Globus pallidus (tissue), 1 donor: ENCODE results near the gene ANKRD34A.
A peak's percentile ranks its signal among the peaks of the same experiment; 100 is the strongest.

Experiments used
- DNase-seq: peaks from one replicate; pipeline ENCODE4 v3.0.0-alpha.2; 2015; ENCODE audit warnings: low spot score

ANKRD34A gene

GRCh38 chr1:145990249-145990855 is 26.0 kb upstream of the ANKRD34A start:
- no peak for DNase-seq

- DNase-seq, result no peak
These were observed 24.4 kb upstream of the ANKRD34A start for GRCh38 chr1:145988773-145989172.

GRCh38 chr1:145987926-145988325 is 23.6 kb upstream of the ANKRD34A start:
- DNase-seq, result no peak

GRCh38 chr1:145986551-145986950 is 22.2 kb upstream of the ANKRD34A start:
- DNase-seq, result no peak

GRCh38 chr1:145985502-145986439 is 21.4 kb upstream of the ANKRD34A start:
- DNase-seq, result no peak

GRCh38 chr1:145985129-145985501 is 20.7 kb upstream of the ANKRD34A start:
- no peak for DNase-seq

GRCh38 chr1:145983960-145984830 is 19.8 kb upstream of the ANKRD34A start:
- no peak for DNase-seq

- no peak for DNase-seq
These were observed 18.9 kb upstream of the ANKRD34A start for GRCh38 chr1:145983206-145983675.

GRCh38 chr1:145982010-145982723 is 17.8 kb upstream of the ANKRD34A start:
- no peak for DNase-seq

GRCh38 chr1:145980457-145980994 is 16.2 kb upstream of the ANKRD34A start:
- DNase-seq, result no peak

- no peak for DNase-seq
These were observed 15.5 kb upstream of the ANKRD34A start for GRCh38 chr1:145979746-145980456.

GRCh38 chr1:145978854-145979745 is 14.7 kb upstream of the ANKRD34A start:
- peak; percentile 98 for DNase-seq

- DNase-seq, result no peak
These were observed 14.1 kb upstream of the ANKRD34A start for GRCh38 chr1:145978471-145978853.

GRCh38 chr1:145977486-145978470 is 13.4 kb upstream of the ANKRD34A start:
- DNase-seq, result peak; percentile 85

GRCh38 chr1:145977016-145977415 is 12.6 kb upstream of the ANKRD34A start:
- no peak for DNase-seq

GRCh38 chr1:145975216-145975615 is 10.8 kb upstream of the ANKRD34A start:
- DNase-seq, result no peak

- no peak for DNase-seq
These were observed 10.3 kb upstream of the ANKRD34A start for GRCh38 chr1:145974721-145975120.

- no peak for DNase-seq
These were observed 8.2 kb upstream of the ANKRD34A start for GRCh38 chr1:145972580-145972979.
